RWPE2 (cell line): ENCODE results near the gene SERPINA7.

Experiments used
- ATAC-seq: fragments of 200-7000 bp; cut with Tn5 transposase; 3 replicates; pipeline ENCODE4 v1.9.1; 2021; ENCODE audit warnings: low read depth
- DNase-seq: peaks from one replicate; pipeline ENCODE4 v3.0.0-alpha.2; 2020; ENCODE audit warnings: low spot score
- H3K27ac ChIP-seq: fragments of 450-650 bp; 2 replicates; pipeline ENCODE4 v1.5.1; 2017; ENCODE audit warnings: mild to moderate bottlenecking; ENCODE audit not compliant: poor library complexity, severe bottlenecking
- H3K27me3 ChIP-seq: fragments of 250-450 bp; sonication (Bioruptor Pico); 2 replicates; pipeline ENCODE4 v1.5.1; 2021; ENCODE audit warnings: mild to moderate bottlenecking, moderate library complexity; ENCODE audit not compliant: insufficient read depth, poor library complexity, severe bottlenecking
- H3K36me3 ChIP-seq: fragments of 250-450 bp; sonication (Bioruptor Pico); 2 replicates; pipeline ENCODE4 v1.5.1; 2020; ENCODE audit warnings: low read depth, mild to moderate bottlenecking, moderate library complexity
- H3K4me1 ChIP-seq: fragments of 250-450 bp; sonication (Bioruptor Pico); 2 replicates; pipeline ENCODE4 v1.5.1; 2021; ENCODE audit warnings: mild to moderate bottlenecking, moderate library complexity; ENCODE audit not compliant: insufficient read depth, poor library complexity, severe bottlenecking
- H3K4me3 ChIP-seq: fragments of 250-450 bp; sonication (Bioruptor Pico); 2 replicates; pipeline ENCODE4 v1.5.1; 2021; ENCODE audit warnings: mild to moderate bottlenecking, moderate library complexity; ENCODE audit not compliant: severe bottlenecking
- H3K9me3 ChIP-seq: fragments of 250-450 bp; sonication (Bioruptor Pico); 2 replicates; pipeline ENCODE4 v1.5.1; 2021; ENCODE audit warnings: mild to moderate bottlenecking, moderate library complexity; ENCODE audit not compliant: severe bottlenecking
- CTCF ChIP-seq: fragments of 450-650 bp; IDR thresholded peaks from one replicate; pipeline ENCODE4 v1.5.1; 2017; ENCODE audit warnings: mild to moderate bottlenecking, moderate library complexity; ENCODE audit not compliant: poor library complexity, severe bottlenecking

Gene SERPINA7

GRCh38 chrX:106039920-106040319 lies 1.4 kb upstream of the SERPINA7 start:
- H3K4me3 ChIP-seq = no peak overlapping the region
- H3K27me3 ChIP-seq = no peaks in the 10 kb centered on the region
- ATAC-seq (0 out of 3 replicates have a peak, but pooled peaks have one; percentile 31), DNase-seq (no peak)
- peak; percentile 22 for TF ChIP-seq CTCF
- no peak overlapping the region for H3K27ac ChIP-seq
- H3K9me3 ChIP-seq = no peaks in the 10 kb centered on the region
- H3K36me3 ChIP-seq = no peaks in the 10 kb centered on the region
- no peaks in the 10 kb centered on the region for H3K4me1 ChIP-seq

GRCh38 chrX:106037835-106038473 lies 573 bp downstream of the SERPINA7 start:
- H3K27ac ChIP-seq = no peak overlapping the region
- ATAC-seq (no peak), DNase-seq (no peak)
- H3K9me3 ChIP-seq = no peaks in the 10 kb centered on the region
- no peak overlapping the region for H3K4me3 ChIP-seq
- H3K36me3 ChIP-seq = no peaks in the 10 kb centered on the region
- H3K27me3 ChIP-seq = no peaks in the 10 kb centered on the region
- no peaks in the 10 kb centered on the region for H3K4me1 ChIP-seq
- TF ChIP-seq CTCF = no peak

DNA sequence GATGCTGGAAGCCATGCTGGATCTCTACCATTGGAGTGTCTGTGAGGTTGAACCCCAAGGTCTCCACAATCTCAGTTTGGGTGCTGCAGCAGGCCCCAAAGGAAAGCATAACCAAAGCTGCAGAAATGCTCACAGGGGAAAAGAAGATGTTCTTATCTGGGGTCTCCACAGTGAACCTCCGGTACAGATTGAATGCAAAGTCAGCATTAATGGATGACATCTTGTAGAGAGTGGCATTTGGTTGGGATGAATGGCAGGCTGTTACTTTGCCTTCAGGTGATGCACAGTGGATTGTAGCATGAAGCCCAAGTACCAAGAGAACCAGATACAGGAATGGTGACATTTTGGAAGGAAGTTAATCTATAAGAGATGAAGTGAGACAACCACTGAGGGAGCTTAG lies 1.8 kb downstream of the SERPINA7 start:
- no peaks in the 10 kb centered on the region for H3K4me1 ChIP-seq
- no peak overlapping the region for H3K27ac ChIP-seq
- no peaks in the 10 kb centered on the region for H3K9me3 ChIP-seq
- no peak for TF ChIP-seq CTCF
- DNase-seq (no peak), ATAC-seq (no peak)
- H3K4me3 ChIP-seq = no peak overlapping the region
- H3K27me3 ChIP-seq = no peaks in the 10 kb centered on the region
- H3K36me3 ChIP-seq = no peaks in the 10 kb centered on the region

DNA sequence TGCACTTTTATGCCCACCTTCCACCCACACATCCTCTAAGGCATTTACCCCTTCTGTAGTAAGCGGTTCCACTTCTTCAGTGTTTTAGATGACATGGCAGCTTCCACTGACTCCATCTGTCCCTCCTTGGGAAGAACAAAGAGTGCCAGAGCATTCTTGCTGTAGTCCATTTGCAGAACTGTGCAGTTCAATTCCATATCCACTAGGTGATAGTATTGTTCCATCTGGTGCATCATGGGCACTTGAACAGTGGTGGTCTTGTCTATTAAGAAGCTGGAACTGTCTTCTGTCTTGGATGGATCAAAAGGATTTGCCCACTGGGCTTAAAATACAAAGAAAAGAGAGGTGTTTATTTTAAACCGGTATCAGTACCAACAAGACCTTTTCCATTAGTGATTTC lies 3.5 kb downstream of the SERPINA7 start:
- Histone ChIP-seq H3K27me3 (no peaks in the 10 kb centered on the region), H3K27ac (no peak overlapping the region), H3K4me3 (no peak overlapping the region), H3K36me3 (no peaks in the 10 kb centered on the region), H3K4me1 (no peaks in the 10 kb centered on the region), H3K9me3 (no peaks in the 10 kb centered on the region)
- no peak for ATAC-seq
- no peak for TF ChIP-seq CTCF
- DNase-seq = no peak

DNA sequence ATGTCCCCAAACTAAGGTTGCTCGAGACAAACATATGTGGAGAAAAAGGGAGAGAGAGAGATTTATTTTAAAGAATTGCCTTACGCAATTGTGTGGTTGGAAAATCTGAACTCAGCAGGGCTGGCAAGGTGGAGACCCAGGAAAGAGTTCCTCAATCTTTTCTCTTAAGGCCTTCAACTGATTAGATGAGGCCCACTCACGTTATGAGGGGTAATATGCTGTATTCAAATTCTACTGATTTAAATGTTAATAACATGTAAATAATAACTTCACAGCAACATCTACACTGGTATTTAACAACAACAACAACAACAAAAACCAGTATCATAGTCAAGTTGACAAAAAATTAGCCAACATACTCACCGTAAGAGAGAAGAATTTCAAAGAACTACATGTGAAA lies 14.6 kb downstream of the SERPINA7 start:
- Histone ChIP-seq H3K4me1 (no peaks in the 10 kb centered on the region), H3K4me3 (no peak overlapping the region), H3K27me3 (no peaks in the 10 kb centered on the region), H3K27ac (no peak overlapping the region), H3K9me3 (no peaks in the 10 kb centered on the region), H3K36me3 (no peaks in the 10 kb centered on the region)
- no peak for ATAC-seq
- TF ChIP-seq CTCF = no peak
- DNase-seq = no peak
